GM06990 (cell line): ENCODE data around the gene AUTS2.

Experiments used
- DNase-seq: peaks from one replicate; pipeline ENCODE4 v3.0.0-alpha.2; 2011; ENCODE audit not compliant: insufficient read length; ENCODE audit errors: extremely low read depth
- H3K27me3 ChIP-seq: replicated peaks from 2 replicates; pipeline ENCODE4 v1.6.0; 2011; ENCODE audit warnings: low read length; ENCODE audit not compliant: control insufficient read depth, insufficient read depth
- H3K36me3 ChIP-seq: 2 replicates; pipeline ENCODE4 v1.5.1; 2011; ENCODE audit warnings: low read length; ENCODE audit not compliant: control insufficient read depth, insufficient read depth
- H3K4me3 ChIP-seq: replicated peaks from 2 replicates; pipeline ENCODE4 v1.5.1; 2011; ENCODE audit warnings: low read depth, mild to moderate bottlenecking, control low read depth, low read length
- CTCF ChIP-seq: IDR thresholded peaks from 2 replicates; pipeline ENCODE4 v1.5.1; 2011; ENCODE audit warnings: low read length, control low read depth, mild to moderate bottlenecking, inconsistent platforms; ENCODE audit not compliant: insufficient read depth, poor library complexity, severe bottlenecking

AUTS2 gene

GRCh38 chr7:70408477-70408876, 810.2 kb downstream of the AUTS2 start:
- no peak for TF ChIP-seq CTCF
- no peak for DNase-seq

DNA sequence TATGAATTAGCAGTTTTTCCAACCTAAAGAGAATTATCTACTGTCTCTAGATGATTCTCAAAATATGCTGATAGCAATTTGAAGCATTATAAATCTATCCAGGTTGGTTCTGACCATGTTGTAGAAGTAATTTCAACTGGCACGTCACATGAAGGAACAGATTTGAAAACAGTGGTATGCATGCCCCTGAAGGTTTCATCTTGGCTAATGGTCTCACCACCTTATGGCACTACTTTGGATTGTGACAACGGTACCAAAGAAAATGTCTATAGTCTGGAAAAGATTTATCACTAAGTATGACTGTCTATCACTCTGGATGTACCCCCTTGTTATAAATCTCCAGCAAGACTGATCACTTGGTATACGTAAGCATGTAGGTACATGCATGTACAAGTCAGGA, 810.6 kb downstream of the AUTS2 start:
- no peak for DNase-seq
- no peak for TF ChIP-seq CTCF
- Histone ChIP-seq H3K36me3 (no peaks in the 10 kb centered on the region), H3K4me3 (no peak overlapping the region), H3K27me3 (no peaks in the 10 kb centered on the region)

More at GRCh38 chr7:70408477-70408876, 810.2 kb downstream of the AUTS2 start:
- Histone ChIP-seq H3K36me3 (no peaks in the 10 kb centered on the region), H3K4me3 (no peak overlapping the region), H3K27me3 (no peaks in the 10 kb centered on the region)

GRCh38 chr7:70410134-70410750, 812.0 kb downstream of the AUTS2 start:
- no peaks in the 10 kb centered on the region for H3K36me3 ChIP-seq
- H3K27me3 ChIP-seq = no peaks in the 10 kb centered on the region
- TF ChIP-seq CTCF = no peak
- H3K4me3 ChIP-seq = no peak overlapping the region
- peak; percentile 54 for DNase-seq

DNA sequence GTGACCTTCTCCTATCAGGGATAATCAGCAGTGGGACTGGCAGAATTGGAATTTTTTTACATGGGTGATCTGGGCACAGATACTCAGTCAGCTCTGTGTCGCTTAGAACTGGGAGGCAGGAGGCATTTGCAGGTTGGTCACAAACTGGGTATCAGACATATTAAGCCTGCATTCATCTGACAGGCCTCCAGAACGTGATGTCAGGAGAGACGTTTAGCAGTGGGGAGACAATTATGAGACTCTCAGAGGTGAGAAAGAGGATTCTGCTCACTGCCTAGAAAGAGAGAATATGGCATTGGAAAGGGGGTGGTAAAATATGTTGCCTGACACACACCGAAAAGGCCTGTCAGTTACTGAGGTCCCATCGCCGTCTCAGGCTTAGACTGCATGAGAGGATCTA, 816.1 kb downstream of the AUTS2 start:
- Histone ChIP-seq H3K27me3 (no peaks in the 10 kb centered on the region), H3K36me3 (no peaks in the 10 kb centered on the region), H3K4me3 (no peak overlapping the region)
- DNase-seq = no peak
- no peak for TF ChIP-seq CTCF

DNA sequence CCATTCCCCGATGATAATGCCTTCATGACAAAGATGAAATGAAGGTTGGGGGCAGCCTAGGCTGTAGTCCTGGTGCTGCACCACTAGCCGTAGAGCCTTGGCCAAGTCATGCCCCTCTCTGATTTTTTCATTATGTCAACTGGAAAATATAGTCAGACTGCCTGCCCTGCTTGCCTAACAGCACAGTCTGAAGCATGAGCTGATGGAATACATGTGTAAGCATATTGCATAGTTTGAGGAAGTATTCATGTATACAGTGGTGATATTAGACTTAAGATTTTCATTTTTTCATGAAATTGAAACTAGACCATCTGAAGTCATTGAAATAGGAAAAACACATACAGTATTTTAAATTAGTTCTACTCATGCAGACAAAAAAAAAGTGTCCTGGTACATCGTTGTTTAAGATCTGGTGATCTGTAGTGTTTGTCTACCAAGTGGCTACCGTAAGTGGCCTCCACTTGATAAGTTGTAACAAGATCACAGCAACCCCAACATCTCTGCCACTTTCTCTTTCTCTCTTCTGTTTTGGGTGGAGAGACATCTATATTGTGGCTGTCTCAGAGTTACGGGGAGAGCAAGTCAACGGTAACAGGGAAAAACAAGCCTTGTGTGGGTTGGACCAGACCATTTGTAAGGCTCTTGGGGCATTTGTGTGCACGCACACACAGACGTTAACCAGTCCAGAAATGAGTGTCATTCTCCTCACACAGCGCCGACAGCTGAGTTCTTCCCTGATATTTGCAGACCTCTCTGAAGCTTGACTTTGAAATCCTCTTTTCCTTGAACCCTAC, 817.1 kb downstream of the AUTS2 start:
- H3K27me3 ChIP-seq = no peaks in the 10 kb centered on the region
- no peak for TF ChIP-seq CTCF
- H3K36me3 ChIP-seq = no peaks in the 10 kb centered on the region
- DNase-seq = peak; percentile 52
- peak overlapping the region; percentile 39 for H3K4me3 ChIP-seq
